ENCODE results near the gene TOMM70.

- TF ChIP-seq POLR2A (IDR thresholded peaks at IDR 0.05; ENCODE audit: low read depth, low read length) = no peak
- no peak for TF ChIP-seq PAX5 (IDR thresholded peaks at IDR 0.05; ENCODE audit: insufficient read depth, low read length, severe bottlenecking)
- no peak for TF ChIP-seq POLR2AphosphoS5 (IDR thresholded peaks at IDR 0.05; ENCODE audit: low read depth, low read length)
Observed at GRCh38 chr3:100386437-100387074, 14.3 kb downstream of the TOMM70 start.

All from GM12891 (cell line).